ENCODE measurements around the gene DECR2. TPM values are rescaled to one million over a fixed set of nuclear protein-coding genes. Genes with fewer than 3 reads are reported as not detected.

Gene DECR2
- total and polyA plus RNA-seq, 2 of the 13 experiments (the other 11 are each of a cell fraction or from before 2014, with no cell fraction given) = 36.3 to 44.6 TPM

DNA sequence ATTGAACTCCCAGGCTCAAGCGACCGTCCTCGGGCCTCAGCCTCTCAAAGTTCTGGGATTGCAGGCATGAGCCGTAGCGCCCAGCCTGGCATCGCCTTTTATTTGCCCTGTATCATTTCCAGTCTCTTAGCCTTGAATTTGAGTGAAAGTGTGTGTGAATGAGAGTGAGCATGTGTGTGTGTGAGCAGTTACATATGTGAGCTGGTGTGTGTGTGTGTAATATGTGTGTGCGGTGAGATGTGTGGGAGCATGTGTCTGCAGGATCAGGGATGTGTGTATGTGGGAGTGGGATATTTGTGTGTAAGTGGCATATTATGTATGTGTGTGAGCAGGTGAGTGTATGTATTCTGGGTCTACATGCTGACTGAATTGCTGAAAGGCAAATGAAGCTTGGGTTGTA is 29.2 kb downstream of the DECR2 start (continued):
- TF ChIP-seq, protein P1, sequence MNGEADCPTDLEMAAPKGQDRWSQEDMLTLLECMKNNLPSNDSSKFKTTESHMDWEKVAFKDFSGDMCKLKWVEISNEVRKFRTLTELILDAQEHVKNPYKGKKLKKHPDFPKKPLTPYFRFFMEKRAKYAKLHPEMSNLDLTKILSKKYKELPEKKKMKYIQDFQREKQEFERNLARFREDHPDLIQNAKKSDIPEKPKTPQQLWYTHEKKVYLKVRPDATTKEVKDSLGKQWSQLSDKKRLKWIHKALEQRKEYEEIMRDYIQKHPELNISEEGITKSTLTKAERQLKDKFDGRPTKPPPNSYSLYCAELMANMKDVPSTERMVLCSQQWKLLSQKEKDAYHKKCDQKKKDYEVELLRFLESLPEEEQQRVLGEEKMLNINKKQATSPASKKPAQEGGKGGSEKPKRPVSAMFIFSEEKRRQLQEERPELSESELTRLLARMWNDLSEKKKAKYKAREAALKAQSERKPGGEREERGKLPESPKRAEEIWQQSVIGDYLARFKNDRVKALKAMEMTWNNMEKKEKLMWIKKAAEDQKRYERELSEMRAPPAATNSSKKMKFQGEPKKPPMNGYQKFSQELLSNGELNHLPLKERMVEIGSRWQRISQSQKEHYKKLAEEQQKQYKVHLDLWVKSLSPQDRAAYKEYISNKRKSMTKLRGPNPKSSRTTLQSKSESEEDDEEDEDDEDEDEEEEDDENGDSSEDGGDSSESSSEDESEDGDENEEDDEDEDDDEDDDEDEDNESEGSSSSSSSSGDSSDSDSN (CRISPR knock-in tag; IDR thresholded peaks at IDR 0.05) = no peak
- TF ChIP-seq WIZ (CRISPR knock-in tag; IDR thresholded peaks at IDR 0.05) = no peak

DNA sequence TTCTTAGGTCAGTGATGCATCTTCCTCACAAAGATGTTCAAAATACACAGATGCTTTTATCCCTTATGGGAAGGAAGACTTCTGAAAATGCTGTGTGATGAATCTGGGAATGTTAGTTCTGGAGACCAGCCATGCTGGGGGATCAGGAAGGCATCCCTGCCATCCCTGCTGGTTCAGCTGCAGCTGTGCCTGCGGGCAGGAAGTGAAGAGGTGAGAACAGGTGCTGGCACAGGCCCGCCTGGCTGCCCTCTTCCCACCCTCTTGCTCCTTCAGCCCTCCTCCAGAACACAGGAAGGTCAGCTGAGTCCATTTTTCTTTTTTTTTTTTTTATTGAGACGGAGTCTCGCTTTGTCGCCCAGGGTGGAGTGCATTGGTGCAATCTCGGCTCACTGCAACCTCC is 38.9 kb downstream of the DECR2 start:
- FAIRE-seq (no peak), ATAC-seq (no peak), DNase-seq (ENCODE audit: low spot score) (no peak)
- POLR2A ChIA-PET = no interaction called here
- H3K27ac ChIP-seq (ENCODE audit: extremely low read length, insufficient read depth, low read length) = no peak overlapping the region
- CTCF ChIA-PET (ENCODE audit: low intra/inter-chr PET ratio, low total read pairs) = no interaction called here
- intact Hi-C loops (cut with micrococcal nuclease; ENCODE audit: unreplicated experiment) (no loop called here), in situ Hi-C loops (cut with HindIII; ENCODE audit: extremely low pct_ligation_motif_present, low pct_unique_long_range_greater_than_20kb) (no loop called here)
- H4K20me1 ChIP-seq (ENCODE audit: insufficient read depth, low read length) = 0 out of 2 replicates have a peak, but pooled peaks cover 5% of the 10 kb centered on the region
- H3K9ac ChIP-seq (ENCODE audit: insufficient read depth, low read depth, low read length) = no peak overlapping the region
- H3K4me3 ChIP-seq (replicated peaks in 1 of 3; ENCODE audit: insufficient read depth in 1 of 3, low read depth in 2 of 3, low read length in 3 of 3) = no peak overlapping the region
- peaks cover 2 to 29% of the 10 kb centered on the region in 2 experiments; a peak in 3 of 5 replicates for H3K36me3 ChIP-seq (replicated peaks in 1 of 2; ENCODE audit: control insufficient read depth in 1 of 2, insufficient read depth in 2 of 2, low read length in 2 of 2)
- WGBS (ENCODE audit: low lambda C conversion rate) = 97% methylated on average over 5 of the region's 6 CpGs
- H3K4me1 ChIP-seq (ENCODE audit: insufficient read depth, low read length) = no peaks in the 10 kb centered on the region
- BruUV-seq (replicated peaks) = no TSS peak
- no peak overlapping the region for H2AFZ ChIP-seq (ENCODE audit: low read length)
- TF ChIP-seq SP1 (IDR thresholded peaks at IDR 0.05) (no peak), SP1 (CRISPR knock-in tag; IDR thresholded peaks at IDR 0.05) (no peak), MXD4 (CRISPR knock-in tag; IDR thresholded peaks at IDR 0.05) (no peak), RBM39 (IDR thresholded peaks at IDR 0.05; ENCODE audit: low read depth, low read length, poor library complexity, severe bottlenecking) (no peak), PAX8 (CRISPR knock-in tag; IDR thresholded peaks at IDR 0.05; ENCODE audit: borderline replicate concordance) (no peak), KLF13 (CRISPR knock-in tag; IDR thresholded peaks at IDR 0.05) (no peak), NFIC (IDR thresholded peaks at IDR 0.05; ENCODE audit: low read length) (no peak), ZNF569 (CRISPR knock-in tag; IDR thresholded peaks at IDR 0.05; ENCODE audit: borderline replicate concordance) (no peak), SNRNP70 (IDR thresholded peaks at IDR 0.05; ENCODE audit: low read depth, low read length) (no peak), GATAD2A (CRISPR knock-in tag; IDR thresholded peaks at IDR 0.05) (no peak), SNAI1 (CRISPR knock-in tag; IDR thresholded peaks at IDR 0.05; ENCODE audit: borderline replicate concordance) (no peak), NR1H2 (CRISPR knock-in tag; IDR thresholded peaks at IDR 0.05; ENCODE audit: borderline replicate concordance, low read depth) (no peak), HHEX (CRISPR knock-in tag; IDR thresholded peaks at IDR 0.05) (no peak), ZFY (CRISPR knock-in tag; IDR thresholded peaks at IDR 0.05) (no peak), KDM6A (CRISPR knock-in tag; IDR thresholded peaks at IDR 0.05; ENCODE audit: low read depth) (no peak), SUZ12 (IDR thresholded peaks at IDR 0.05; ENCODE audit: low read depth, low read length) (no peak), NFE2L2 (IDR thresholded peaks at IDR 0.05; ENCODE audit: low read length) (no peak), GPN1 (CRISPR knock-in tag; IDR thresholded peaks at IDR 0.05; ENCODE audit: borderline replicate concordance) (no peak), ZNF674 (CRISPR knock-in tag; IDR thresholded peaks at IDR 0.05; ENCODE audit: low read depth) (no peak), KDM5B (CRISPR knock-in tag; IDR thresholded peaks at IDR 0.05; ENCODE audit: borderline replicate concordance) (no peak)
- H3K9me3 ChIP-seq (ENCODE audit: low read length) = no peaks in the 10 kb centered on the region
- no peaks in the 10 kb centered on the region for H3K27me3 ChIP-seq (ENCODE audit: control insufficient read depth in 1 of 2, insufficient read depth in 2 of 2, low read length in 2 of 2)
- H3K79me2 ChIP-seq (ENCODE audit: insufficient read depth, low read length) = peaks cover 48% of the 10 kb centered on the region
- no peak overlapping the region for H3K4me2 ChIP-seq (ENCODE audit: low read depth, low read length)

All from HepG2 (cell line).